ENCODE measurements around the gene SPEG. TPM values are rescaled to one million over a fixed set of nuclear protein-coding genes. Genes with fewer than 3 reads are reported as not detected.

The SPEG gene
- total and polyA plus RNA-seq, 2 of the 13 experiments (the other 11 are each of a cell fraction or from before 2014, with no cell fraction given): 0.18 to 0.24 TPM

GRCh38 chr2:219446689-219447088 is 12.0 kb downstream of the SPEG start:
- ATAC-seq: no peak
- no peak overlapping the region for H2AFZ ChIP-seq (ENCODE audit: low read length)
- H3K4me1 ChIP-seq (ENCODE audit: insufficient read depth, low read length): no peaks in the 10 kb centered on the region
- no TSS peak for BruUV-seq (replicated peaks)
- no peak for TF ChIP-seq ZNF746 (CRISPR knock-in tag; IDR thresholded peaks at IDR 0.05)
- TF ChIP-seq MIXL1 (CRISPR knock-in tag; IDR thresholded peaks at IDR 0.05): no peak
- TF ChIP-seq SIN3B (IDR thresholded peaks at IDR 0.05; ENCODE audit: low read length): no peak
- no peak for TF ChIP-seq ZNF280B (CRISPR knock-in tag; IDR thresholded peaks at IDR 0.05; ENCODE audit: borderline replicate concordance)
- TF ChIP-seq CAMTA2 (CRISPR knock-in tag; IDR thresholded peaks at IDR 0.05; ENCODE audit: borderline replicate concordance): no peak
- no peak for TF ChIP-seq DDIT3 (CRISPR knock-in tag; IDR thresholded peaks at IDR 0.05)
- no peak for TF ChIP-seq SP140L (CRISPR knock-in tag; IDR thresholded peaks at IDR 0.05; ENCODE audit: borderline replicate concordance)
- TF ChIP-seq GZF1 (CRISPR knock-in tag; IDR thresholded peaks at IDR 0.05): no peak
- no peak for TF ChIP-seq ZNF362 (CRISPR knock-in tag; IDR thresholded peaks at IDR 0.05; ENCODE audit: borderline replicate concordance)
- TF ChIP-seq RFXAP (CRISPR knock-in tag; IDR thresholded peaks at IDR 0.05; ENCODE audit: borderline replicate concordance): no peak
- no peak for TF ChIP-seq RELA (CRISPR knock-in tag; IDR thresholded peaks at IDR 0.05)
- no peak for TF ChIP-seq ZFAT (CRISPR knock-in tag; conservative IDR thresholded peaks at IDR 0.05)
- no peak for TF ChIP-seq TFDP1 (CRISPR knock-in tag; IDR thresholded peaks at IDR 0.05; ENCODE audit: borderline replicate concordance)
- no peak for TF ChIP-seq ZNF792 (CRISPR knock-in tag; IDR thresholded peaks at IDR 0.05)
- no peak for TF ChIP-seq ZBTB14 (CRISPR knock-in tag; IDR thresholded peaks at IDR 0.05)
- TF ChIP-seq RCOR2 (CRISPR knock-in tag; IDR thresholded peaks at IDR 0.05): no peak
- no peak for TF ChIP-seq ZNF850 (CRISPR knock-in tag; conservative IDR thresholded peaks at IDR 0.05)
- TF ChIP-seq RARG (CRISPR knock-in tag; IDR thresholded peaks at IDR 0.05; ENCODE audit: low read depth): no peak
- FAIRE-seq: no peak
- in situ Hi-C loops (cut with HindIII; ENCODE audit: extremely low pct_ligation_motif_present, low pct_unique_long_range_greater_than_20kb): no loop called here
- DNase-seq (ENCODE audit: low spot score): no peak
- no peaks in the 10 kb centered on the region for H3K9me3 ChIP-seq (ENCODE audit: low read length)
- H3K27ac ChIP-seq (ENCODE audit: extremely low read length, insufficient read depth, low read length): no peak overlapping the region
- no peak overlapping the region for H3K9ac ChIP-seq (ENCODE audit: insufficient read depth, low read depth, low read length)
- H3K4me3 ChIP-seq (replicated peaks in 1 of 3; ENCODE audit: insufficient read depth in 1 of 3, low read depth in 2 of 3, low read length in 3 of 3): no peak overlapping the region
- H3K27me3 ChIP-seq (ENCODE audit: control insufficient read depth in 1 of 2, insufficient read depth in 2 of 2, low read length in 2 of 2): peaks cover 64 to 97% of the 10 kb centered on the region in 2 experiments
- POLR2A ChIA-PET: interaction anchor here (1.2 kb wide), 1 partner anchor 9 kb away, joined by 5 read pairs; no protein-coding TSS in a partner anchor
- H3K36me3 ChIP-seq (replicated peaks in 1 of 2; ENCODE audit: control insufficient read depth in 1 of 2, insufficient read depth in 2 of 2, low read length in 2 of 2): no peaks in the 10 kb centered on the region
- intact Hi-C loops (cut with micrococcal nuclease; ENCODE audit: unreplicated experiment): no loop called here
- no peak overlapping the region for H3K4me2 ChIP-seq (ENCODE audit: low read depth, low read length)
- WGBS (ENCODE audit: low lambda C conversion rate): 2% methylated on average over 1 of the region's 1 CpG
- H3K79me2 ChIP-seq (ENCODE audit: insufficient read depth, low read length): no peaks in the 10 kb centered on the region
- peaks cover 4% of the 10 kb centered on the region; the same call in 1 of the 2 replicates for H4K20me1 ChIP-seq (ENCODE audit: insufficient read depth, low read length)
- CTCF ChIA-PET (ENCODE audit: low intra/inter-chr PET ratio, low total read pairs): no interaction called here
